ENCODE measurements around the gene MANEA.

MANEA gene

DNA sequence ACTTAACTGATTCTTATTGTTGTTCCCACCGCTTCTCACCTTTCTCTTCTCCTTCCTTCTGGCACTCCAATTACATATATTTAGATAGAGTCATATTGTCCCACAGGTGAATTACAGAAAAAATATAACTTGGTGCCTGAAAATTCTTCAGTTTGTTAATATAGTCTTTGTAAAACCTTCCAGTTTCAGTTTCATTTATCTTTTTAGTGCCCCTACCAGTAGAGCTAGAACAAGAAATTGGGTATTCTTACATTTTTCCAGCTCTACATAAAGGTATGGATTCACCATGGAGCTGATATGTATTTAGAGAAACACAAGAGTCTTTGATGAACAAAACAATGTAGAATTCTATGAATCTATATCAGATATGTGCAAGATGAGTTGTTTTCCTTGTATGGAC lies 10.7 kb downstream of the MANEA start:
- DNase-seq (ENCODE audit: low read depth in 2 of 2) = no peak

DNA sequence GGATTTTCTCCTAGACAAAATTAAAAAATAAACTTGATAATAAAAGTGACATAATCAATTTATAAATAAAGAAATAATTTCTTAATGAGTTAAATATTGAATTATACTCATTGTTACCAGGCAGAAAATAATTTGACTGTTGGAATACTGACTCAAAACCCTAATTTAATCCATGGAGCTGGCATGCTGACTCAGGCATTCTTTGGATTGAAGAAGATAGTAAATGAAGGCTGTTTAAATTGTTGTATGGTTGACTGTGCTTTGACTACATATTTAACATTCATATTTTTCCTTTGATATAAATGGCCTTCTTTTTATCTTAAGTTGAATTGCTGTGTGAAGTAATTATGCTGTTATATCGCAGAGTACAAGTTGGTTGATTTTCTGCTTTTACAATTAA lies 11.7 kb downstream of the MANEA start:
- no peak for DNase-seq (ENCODE audit: low read depth in 2 of 2)

DNA sequence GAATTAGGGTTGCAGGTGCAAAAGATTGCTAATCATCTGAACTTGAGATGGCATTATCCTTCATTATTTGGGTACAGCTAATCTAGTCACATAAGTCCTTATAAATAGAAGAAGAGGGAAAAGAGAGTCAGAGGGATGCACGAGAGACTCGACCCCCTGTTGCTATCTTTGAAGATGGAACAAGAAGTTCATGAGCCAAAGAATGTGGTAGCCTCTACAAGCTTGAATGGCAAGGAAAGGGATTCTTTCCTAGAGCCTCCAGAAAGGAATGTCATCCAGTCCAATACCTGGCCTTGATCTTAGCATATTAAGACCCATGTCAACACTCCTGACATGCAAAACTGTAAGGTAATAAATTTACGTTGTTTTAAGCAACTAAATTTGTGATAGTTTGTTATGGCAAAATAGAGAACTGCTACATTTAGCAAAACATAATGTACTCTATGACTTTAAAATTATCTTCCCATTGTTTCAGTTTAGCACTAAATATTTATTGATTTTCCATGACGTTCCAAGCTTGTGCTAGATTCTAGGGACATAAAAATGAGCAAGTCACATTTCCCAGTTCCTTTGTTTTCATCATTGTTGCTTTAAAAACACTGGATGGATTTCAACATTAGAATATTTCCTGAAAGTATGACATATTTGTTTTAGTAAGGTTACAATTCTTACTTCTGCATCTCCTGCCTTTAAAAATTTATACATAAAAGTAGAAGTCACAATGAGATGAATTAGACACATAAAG lies 12.7 kb downstream of the MANEA start:
- DNase-seq (ENCODE audit: low read depth in 2 of 2) = no peak

DNA sequence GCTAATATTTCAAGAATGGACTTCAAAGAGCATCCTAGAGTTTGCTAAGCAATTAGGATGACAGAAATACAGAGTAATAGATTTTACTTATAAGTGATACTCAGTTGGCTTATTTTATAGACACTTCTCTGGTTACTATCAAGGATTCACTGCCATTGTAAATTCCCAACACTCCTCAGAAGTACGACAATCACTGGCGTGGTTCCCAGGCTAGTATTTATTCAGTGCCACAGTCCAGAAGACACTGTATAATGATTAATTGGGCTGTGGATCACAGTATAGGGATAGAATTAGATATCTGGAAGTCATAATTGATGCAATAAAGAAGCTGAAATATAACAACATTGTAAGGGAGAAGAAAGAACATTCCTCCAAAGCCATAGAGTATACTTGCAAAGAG lies 15.7 kb downstream of the MANEA start:
- no peak for DNase-seq (ENCODE audit: low read depth in 2 of 2)

DNA sequence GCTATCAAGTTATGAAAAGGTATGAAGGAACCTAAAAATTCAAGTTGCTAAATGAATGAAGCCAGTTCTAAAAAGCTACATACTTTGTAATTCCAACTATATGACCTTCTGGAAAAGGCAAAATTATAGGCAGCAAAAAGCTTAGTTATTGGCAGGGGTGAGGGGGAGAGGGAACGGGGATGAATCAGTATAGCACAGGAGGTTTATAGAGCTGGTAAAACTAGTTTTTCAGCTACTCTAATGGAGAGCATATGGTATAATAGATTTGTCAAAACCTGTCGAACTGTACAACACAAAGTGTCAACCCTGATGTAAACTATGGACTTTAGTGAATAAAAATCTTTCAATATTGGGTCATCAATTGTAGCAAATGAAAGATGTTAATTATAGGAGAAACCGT lies 18.7 kb downstream of the MANEA start:
- no peak for DNase-seq (ENCODE audit: low read depth in 2 of 2)

DNA sequence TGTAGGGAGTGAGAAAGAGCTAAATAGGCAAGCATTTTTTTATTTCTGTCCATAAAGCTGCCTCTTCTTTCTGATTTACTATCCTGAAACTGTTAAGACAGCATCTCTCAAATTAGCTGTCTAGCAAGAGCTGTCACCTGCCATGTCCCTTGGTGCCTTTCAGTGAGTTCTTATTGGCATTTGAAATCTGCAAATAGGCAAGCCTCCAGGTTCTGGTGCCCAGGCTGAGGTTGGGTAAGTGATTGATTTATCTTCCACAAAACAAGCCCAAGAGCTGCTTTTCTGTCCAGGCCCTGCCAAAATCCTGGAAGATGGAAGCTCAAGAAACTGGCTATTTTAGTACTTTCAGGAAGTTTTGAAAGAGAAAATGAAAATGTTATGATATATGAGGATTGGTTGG lies 22.4 kb downstream of the MANEA start:
- no peak for DNase-seq (ENCODE audit: low read depth in 2 of 2)

DNA sequence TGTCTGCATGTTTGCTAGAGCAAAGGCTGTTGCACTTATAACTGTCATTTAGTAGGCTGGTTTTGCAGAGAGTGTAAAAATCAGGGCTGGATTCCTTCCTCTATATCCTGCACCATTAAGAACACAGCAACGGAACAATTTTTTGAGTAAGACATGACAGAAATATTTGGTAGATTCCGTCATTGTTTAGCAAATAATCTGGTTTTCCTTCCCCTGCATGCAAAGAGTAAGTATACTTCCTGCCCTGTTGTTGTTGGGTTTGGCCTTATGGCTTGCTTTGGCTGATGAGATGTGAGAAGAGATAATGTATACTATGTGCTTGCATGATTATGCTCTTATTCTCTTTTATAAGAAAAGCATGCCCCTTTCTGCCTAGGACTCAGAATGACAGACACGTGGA lies 23.8 kb downstream of the MANEA start:
- DNase-seq (ENCODE audit: low read depth in 2 of 2) = no peak

DNA sequence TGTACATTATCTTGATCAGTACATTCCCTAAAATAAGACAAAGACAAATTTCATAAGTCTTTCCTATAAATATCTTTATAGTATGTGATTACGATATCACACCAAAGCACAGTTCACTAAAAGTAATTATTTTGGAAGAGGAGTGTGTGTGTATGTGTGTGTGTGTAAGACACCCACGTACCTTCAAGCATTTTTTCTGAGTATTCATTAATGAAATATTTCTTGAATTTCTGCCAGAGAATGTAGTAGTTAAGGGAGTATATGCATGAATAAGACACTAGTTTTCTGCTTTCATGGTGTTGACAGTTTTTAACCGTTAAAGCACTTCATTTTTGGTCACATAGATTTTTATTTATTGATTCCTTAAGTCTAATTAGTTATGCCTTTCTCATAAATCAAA lies 36.8 kb downstream of the MANEA start:
- no peak for DNase-seq (ENCODE audit: low read depth in 2 of 2)

DNA sequence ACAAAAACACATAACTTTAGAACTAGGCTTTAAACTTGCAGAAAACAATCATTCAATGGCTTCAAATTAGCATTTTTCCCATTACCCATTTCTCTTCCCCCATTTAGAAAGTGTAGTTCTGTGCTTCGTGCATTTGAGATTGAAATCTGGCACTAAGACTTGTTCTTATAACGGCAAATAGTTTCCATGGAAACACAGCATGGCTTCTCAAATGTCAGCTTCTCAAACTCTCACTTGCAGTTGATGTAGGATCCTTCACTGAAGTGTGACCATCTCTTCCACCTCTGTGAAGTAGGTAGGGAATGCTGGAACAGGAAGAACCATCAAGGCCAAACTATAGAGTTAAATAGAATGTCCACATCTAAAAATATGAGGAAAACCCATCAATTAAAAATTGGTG lies 52.2 kb downstream of the MANEA start:
- DNase-seq (ENCODE audit: low read depth in 2 of 2) = no peak

DNA sequence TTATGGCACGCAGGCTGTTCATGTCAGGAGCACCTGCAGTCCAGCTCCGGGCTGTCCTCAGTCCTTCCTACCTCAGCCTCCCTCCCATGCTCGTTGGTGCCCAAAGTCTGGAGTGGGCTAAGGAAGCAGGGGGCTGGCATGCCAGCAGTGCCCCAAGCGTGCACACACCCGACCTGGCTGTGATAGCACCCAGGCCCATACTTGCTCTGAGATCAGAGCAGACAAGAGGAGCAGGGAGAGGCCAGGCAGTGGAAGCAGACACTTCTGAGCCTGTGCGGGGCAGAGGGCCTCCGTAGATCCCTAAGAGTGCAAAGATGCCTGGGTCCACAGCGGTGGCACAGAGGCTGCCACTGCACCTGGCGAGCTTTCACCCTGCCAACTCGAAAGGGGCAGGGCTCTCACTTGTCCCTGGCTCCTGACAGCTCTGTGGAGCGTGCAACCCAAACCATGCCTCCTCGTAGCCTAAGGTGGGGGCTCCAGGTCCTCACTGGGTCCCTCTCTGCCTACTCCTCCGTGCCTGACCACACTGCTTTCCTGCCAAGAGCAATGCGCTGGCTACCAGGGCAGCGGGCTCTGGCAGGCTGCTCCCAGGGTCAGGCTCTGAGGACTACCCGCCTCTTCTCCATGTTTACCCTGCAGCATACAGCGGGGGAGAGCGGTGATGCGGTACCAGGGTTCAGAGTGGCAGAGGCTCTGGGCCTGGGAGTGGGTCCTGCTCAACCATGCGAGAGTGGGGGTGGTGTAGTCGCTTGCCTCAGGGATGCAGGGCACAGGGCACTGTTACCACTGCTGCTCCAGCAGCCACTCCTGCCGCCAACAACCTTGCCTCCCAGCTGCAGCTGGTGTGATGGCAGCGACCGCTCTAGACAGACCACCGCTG lies 59.5 kb downstream of the MANEA start:
- no peak for DNase-seq (ENCODE audit: low read depth in 2 of 2)

DNA sequence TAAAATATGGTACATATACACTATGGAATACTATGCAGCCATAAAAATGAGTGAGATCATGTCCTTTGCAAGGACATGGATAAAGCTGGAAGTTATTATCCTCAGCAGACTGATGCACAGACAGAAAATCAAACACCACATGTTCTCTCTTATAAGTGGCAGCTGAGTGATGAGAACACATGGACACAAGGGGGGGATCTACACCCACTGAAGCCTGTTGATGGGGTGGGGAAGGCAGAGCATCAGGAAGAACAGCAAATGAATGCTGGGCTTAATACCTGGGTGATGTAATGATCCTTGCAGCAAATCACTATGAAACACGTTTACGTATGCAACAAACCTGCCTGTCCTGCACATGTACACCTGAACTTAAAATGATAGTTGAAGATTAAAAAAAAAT lies 71.3 kb downstream of the MANEA start:
- no peak for DNase-seq (ENCODE audit: low read depth in 2 of 2)

DNA sequence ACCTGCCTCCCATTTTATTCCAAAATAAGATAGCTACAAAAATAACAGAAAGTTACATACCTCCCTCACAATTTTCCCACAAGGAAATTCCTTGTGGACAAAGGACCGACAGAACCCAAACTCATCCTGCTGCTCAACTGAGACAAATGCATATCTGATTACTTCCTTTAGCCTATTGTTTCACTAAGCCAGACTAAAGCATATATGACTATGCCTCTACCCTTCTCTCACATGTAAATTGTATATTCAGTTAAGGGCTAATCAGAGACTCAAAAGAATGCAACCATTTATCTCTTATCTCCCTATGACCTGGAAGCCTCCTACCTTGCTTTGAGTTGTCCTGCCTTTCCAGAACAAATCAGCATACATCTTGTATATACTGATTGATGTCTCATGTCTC lies 72.1 kb downstream of the MANEA start:
- no peak for DNase-seq (ENCODE audit: low read depth in 2 of 2)

DNA sequence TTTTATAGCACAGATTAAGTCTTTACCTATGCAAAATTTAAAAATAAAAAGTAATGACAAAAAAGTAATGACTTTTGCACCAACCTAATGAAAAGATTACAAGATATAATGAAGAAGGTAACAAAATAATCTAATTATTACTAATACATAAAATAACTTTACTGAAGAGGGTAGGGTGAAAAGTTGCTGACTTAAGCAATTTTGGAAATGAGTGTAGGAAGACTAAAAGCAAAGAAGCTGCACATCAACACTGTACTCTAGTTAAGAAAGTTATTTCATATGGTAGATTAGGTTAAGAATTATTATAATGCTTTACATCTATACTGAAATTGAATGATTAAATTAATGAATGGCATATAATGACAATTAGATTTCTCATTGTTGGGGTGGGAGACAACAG lies 76.8 kb downstream of the MANEA start:
- DNase-seq (ENCODE audit: low read depth in 2 of 2) = no peak

DNA sequence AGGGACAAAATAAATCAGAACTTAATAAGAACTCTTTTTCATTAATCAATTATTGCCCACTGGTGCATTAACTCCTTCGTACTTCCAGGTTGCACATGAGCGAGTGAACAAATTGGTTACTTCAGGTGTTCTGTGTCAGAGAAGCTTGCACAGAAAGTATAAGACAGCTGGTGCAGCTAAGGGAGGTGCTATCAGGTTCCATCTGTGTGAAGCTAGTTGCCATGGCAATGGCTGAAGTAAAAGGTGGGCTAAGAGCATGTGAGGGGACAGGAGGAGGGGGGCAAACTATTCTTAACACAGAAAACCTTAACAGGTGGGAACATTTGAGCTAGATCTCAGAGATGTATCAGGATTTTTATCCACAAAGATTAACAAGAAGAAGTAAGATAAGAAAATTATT lies 81.6 kb downstream of the MANEA start:
- no peak for DNase-seq (ENCODE audit: low read depth in 2 of 2)
